WTC11 (cell line): ENCODE measurements around the gene LFNG. TPM values are rescaled to one million over a fixed set of nuclear protein-coding genes. Genes with fewer than 3 reads are reported as not detected.

Experiments
- ATAC-seq: fragments of 200-7000 bp; cut with Tn5 transposase; 2 replicates; pipeline ENCODE4 v1.10.0; 2021; ENCODE audit warnings: mild to moderate bottlenecking, moderate library complexity
- CTCF ChIA-PET: fragments of 300-600 bp; sonication (Branson Sonifier 250); formaldehyde crosslinking; loops from one replicate; lab custom pipeline; 2021; ENCODE audit warnings: antibody characterized with exemption; lab: Charles Lee
- POLR2A ChIA-PET: fragments of 350-600 bp; sonication (Branson Sonifier 250); formaldehyde crosslinking; loops from one replicate; lab custom pipeline; 2021; ENCODE audit warnings: antibody characterized with exemption; lab: Charles Lee
- DNase-seq: peaks from one replicate; pipeline ENCODE4 v3.0.0; 2021; ENCODE audit warnings: low spot score
- H3K27ac Mint-ChIP-seq: 2 replicates; pipeline ENCODE4 v1.8.0; 2021; ENCODE audit warnings: mixed read lengths
- H3K27me3 Mint-ChIP-seq: 2 replicates; pipeline ENCODE4 v1.8.0; 2021; ENCODE audit warnings: low read depth, mild to moderate bottlenecking, moderate library complexity, mixed read lengths
- H3K36me3 Mint-ChIP-seq: 2 replicates; pipeline ENCODE4 v1.8.0; 2021; ENCODE audit warnings: mixed read lengths
- H3K4me1 Mint-ChIP-seq: 2 replicates; pipeline ENCODE4 v1.8.0; 2022; ENCODE audit warnings: mixed read lengths
- H3K4me3 Mint-ChIP-seq: 2 replicates; pipeline ENCODE4 v1.8.0; 2021; ENCODE audit warnings: mild to moderate bottlenecking, moderate library complexity, mixed read lengths
- H3K9me3 Mint-ChIP-seq: 2 replicates; pipeline ENCODE4 v1.8.0; 2021; ENCODE audit warnings: mixed read lengths
- CREM ChIP-seq: sonication (generic); formaldehyde crosslinking; IDR thresholded peaks from 2 replicates; pipeline ENCODE4 v1.8.1; 2022; ENCODE audit warnings: mild to moderate bottlenecking, missing genetic modification reagents, moderate library complexity
- ETV6 ChIP-seq: sonication (generic); formaldehyde crosslinking; IDR thresholded peaks from 2 replicates; pipeline ENCODE4 v1.8.1; 2022; ENCODE audit warnings: mild to moderate bottlenecking, missing genetic modification reagents
- GTF2I ChIP-seq: fragments of 250-450 bp; sonication (Bioruptor Pico); conservative IDR thresholded peaks from 2 replicates; pipeline ENCODE4 v1.4.0; 2021; ENCODE audit warnings: mild to moderate bottlenecking
- NR1H2 ChIP-seq: sonication (generic); formaldehyde crosslinking; IDR thresholded peaks from 2 replicates; pipeline ENCODE4 v1.9.0; 2021; ENCODE audit warnings: mild to moderate bottlenecking, moderate library complexity, missing genetic modification reagents
- NR3C1 ChIP-seq: sonication (generic); formaldehyde crosslinking; conservative IDR thresholded peaks from 2 replicates; pipeline ENCODE4 v1.8.1; 2023; ENCODE audit warnings: low read depth, mild to moderate bottlenecking, missing genetic modification reagents
- RELA ChIP-seq: sonication (generic); formaldehyde crosslinking; IDR thresholded peaks from 2 replicates; pipeline ENCODE4 v1.8.1; 2022; ENCODE audit warnings: missing genetic modification reagents, mild to moderate bottlenecking, borderline replicate concordance
- RORB ChIP-seq: fragments of 250-450 bp; sonication (Bioruptor Pico); IDR thresholded peaks from 2 replicates; pipeline ENCODE4 v1.9.0; 2021; ENCODE audit warnings: mild to moderate bottlenecking
- ZBTB21 ChIP-seq: sonication (generic); formaldehyde crosslinking; IDR thresholded peaks from 2 replicates; pipeline ENCODE4 v1.8.1; 2023; ENCODE audit warnings: mild to moderate bottlenecking, missing genetic modification reagents, borderline replicate concordance
- ZNF138 ChIP-seq: sonication (generic); formaldehyde crosslinking; conservative IDR thresholded peaks from 2 replicates; pipeline ENCODE4 v1.8.1; 2022; ENCODE audit warnings: mild to moderate bottlenecking, moderate library complexity, missing genetic modification reagents
- ZNF671 ChIP-seq: fragments of 250-450 bp; sonication (Bioruptor Pico); IDR thresholded peaks from 2 replicates; pipeline ENCODE4 v1.8.0; 2021; ENCODE audit warnings: mild to moderate bottlenecking
- total RNA-seq: library from RNA; stranded (reverse); gene quantifications from 3 replicates; pipeline ENCODE4 v1.2.3, GENCODE V29; 2021
- TF ChIP-seq, protein P1 (sequence below): sonication (generic); formaldehyde crosslinking; conservative IDR thresholded peaks from 2 replicates; pipeline ENCODE4 v1.8.1; 2022; ENCODE audit warnings: mild to moderate bottlenecking, missing genetic modification reagents
- TF ChIP-seq, protein P2 (sequence below): sonication (generic); formaldehyde crosslinking; IDR thresholded peaks from 2 replicates; pipeline ENCODE4 v1.8.0; 2022; ENCODE audit warnings: mild to moderate bottlenecking, missing genetic modification reagents
- TF ChIP-seq, protein P3 (sequence below): fragments of 250-450 bp; sonication (Bioruptor Pico); conservative IDR thresholded peaks from 2 replicates; pipeline ENCODE4 v1.9.0; 2021; ENCODE audit warnings: mild to moderate bottlenecking
- TF ChIP-seq, protein P4 (sequence below): sonication (generic); formaldehyde crosslinking; IDR thresholded peaks from 2 replicates; pipeline ENCODE4 v1.8.1; 2023; ENCODE audit warnings: mild to moderate bottlenecking, missing genetic modification reagents, moderate library complexity
- TF ChIP-seq, protein P5 (sequence below): sonication (generic); formaldehyde crosslinking; IDR thresholded peaks from 2 replicates; pipeline ENCODE4 v1.8.1; 2023; ENCODE audit warnings: mild to moderate bottlenecking, missing genetic modification reagents, borderline replicate concordance
- TF ChIP-seq, protein P6 (sequence below): sonication (generic); formaldehyde crosslinking; IDR thresholded peaks from 2 replicates; pipeline ENCODE4 v1.8.1; 2023; ENCODE audit warnings: mild to moderate bottlenecking, missing genetic modification reagents, moderate library complexity

The LFNG gene
- total RNA-seq, 1 experiment from 2014 or later, result 29.4 TPM

DNA sequence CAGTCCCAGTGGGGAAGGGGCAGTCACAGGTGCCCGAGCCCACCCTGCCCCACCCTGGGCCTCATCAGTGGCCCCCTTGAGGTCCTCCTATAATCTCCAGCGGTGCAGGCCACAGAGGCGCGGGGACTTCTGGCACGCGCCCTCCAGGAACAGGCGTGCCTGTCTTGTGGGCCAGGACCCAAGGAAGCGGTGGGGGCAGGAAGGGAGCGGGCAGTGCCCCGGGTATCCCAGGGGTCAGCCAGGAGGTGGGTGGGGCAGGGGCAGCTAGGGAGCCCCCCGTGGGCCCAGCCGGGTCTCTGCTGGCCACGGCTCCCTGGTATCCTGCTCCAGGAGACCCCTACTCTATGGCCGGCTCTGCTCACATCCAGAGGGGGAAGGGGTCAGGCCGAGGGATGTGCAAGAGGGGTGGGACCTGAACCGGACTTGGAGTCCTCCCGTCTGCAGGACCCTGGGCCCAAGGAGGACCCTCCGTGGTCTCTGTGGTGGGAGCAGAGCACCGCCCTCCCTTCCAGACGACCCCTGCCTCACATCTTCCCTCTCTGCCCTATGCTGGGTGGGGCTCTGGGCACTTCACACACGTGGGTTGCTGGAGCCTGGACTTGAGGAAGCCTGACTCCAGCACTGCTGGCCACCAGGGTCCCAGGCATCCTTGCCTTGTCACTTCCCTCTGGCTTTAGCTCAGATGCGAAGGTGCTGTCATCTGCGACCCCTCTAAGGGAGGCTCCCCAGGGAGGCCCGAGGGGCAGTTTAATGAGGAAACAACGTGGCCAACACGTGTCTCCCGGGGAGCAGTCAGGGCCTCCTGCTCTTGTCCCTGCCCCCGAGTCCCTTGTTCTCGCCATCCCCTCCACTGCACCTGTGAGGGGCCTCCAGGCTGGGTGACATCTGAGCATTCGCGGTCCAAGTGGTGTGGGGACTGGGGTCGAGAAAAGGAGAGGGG lies 25.1 kb upstream of the LFNG start:
- Mint-ChIP-seq H3K27me3 (no peaks in the 10 kb centered on the region), H3K36me3 (no peaks in the 10 kb centered on the region), H3K9me3 (peaks cover 9% of the 10 kb centered on the region), H3K4me1 (peaks cover 32% of the 10 kb centered on the region), H3K27ac (no peak overlapping the region), H3K4me3 (no peak overlapping the region)
- DNase-seq, result no peak
- ATAC-seq, result no peak
- no peak for TF ChIP-seq ZNF671 (CRISPR knock-in tag)
- no peak for TF ChIP-seq ZNF138 (CRISPR knock-in tag)
- no peak for TF ChIP-seq GTF2I (CRISPR knock-in tag)
- TF ChIP-seq, protein P1, sequence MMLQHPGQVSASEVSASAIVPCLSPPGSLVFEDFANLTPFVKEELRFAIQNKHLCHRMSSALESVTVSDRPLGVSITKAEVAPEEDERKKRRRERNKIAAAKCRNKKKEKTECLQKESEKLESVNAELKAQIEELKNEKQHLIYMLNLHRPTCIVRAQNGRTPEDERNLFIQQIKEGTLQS (CRISPR knock-in tag), result no peak
- no peak for TF ChIP-seq NR3C1
- TF ChIP-seq, protein P2, sequence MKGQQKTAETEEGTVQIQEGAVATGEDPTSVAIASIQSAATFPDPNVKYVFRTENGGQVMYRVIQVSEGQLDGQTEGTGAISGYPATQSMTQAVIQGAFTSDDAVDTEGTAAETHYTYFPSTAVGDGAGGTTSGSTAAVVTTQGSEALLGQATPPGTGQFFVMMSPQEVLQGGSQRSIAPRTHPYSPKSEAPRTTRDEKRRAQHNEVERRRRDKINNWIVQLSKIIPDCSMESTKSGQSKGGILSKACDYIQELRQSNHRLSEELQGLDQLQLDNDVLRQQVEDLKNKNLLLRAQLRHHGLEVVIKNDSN (CRISPR knock-in tag), result no peak
- TF ChIP-seq RORB (CRISPR knock-in tag), result no peak
- TF ChIP-seq ETV6, result no peak
- TF ChIP-seq, protein P3, sequence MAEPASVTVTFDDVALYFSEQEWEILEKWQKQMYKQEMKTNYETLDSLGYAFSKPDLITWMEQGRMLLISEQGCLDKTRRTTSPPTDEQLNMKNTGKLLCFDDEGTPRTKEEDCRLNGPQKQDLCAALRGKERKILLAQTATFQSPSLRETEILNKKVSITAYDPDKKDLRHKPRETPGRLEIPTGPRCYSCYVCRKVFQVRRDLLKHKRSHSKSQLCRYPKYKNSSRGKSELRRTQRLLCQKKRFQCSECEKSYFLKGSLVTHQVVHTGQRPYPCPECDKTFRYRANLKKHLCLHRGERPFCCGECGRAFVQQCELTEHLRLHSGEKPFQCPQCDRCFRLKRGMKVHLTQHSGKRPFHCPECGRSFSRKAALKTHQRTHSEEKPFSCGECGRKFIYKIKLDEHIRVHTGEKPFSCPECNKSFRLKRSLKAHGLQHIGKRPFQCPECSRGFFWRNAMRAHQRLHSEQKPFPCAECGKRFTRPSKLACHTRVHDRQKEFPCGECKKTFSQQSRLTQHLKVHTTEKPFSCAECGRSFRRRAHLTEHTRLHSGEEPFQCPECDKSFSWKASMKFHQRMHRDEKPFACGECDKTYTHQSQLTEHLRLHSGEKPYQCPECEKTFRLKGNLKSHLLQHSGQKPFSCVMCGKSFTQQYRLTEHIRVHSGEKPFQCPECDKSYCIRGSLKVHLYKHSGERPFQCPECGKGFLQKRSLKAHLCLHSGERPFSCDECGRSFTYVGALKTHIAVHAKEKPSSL (CRISPR knock-in tag), result no peak
- TF ChIP-seq NR1H2, result no peak
- no peak for TF ChIP-seq CREM (CRISPR knock-in tag)
- no peak for TF ChIP-seq RELA (CRISPR knock-in tag)
- TF ChIP-seq, protein P4, sequence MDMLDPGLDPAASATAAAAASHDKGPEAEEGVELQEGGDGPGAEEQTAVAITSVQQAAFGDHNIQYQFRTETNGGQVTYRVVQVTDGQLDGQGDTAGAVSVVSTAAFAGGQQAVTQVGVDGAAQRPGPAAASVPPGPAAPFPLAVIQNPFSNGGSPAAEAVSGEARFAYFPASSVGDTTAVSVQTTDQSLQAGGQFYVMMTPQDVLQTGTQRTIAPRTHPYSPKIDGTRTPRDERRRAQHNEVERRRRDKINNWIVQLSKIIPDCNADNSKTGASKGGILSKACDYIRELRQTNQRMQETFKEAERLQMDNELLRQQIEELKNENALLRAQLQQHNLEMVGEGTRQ, result no peak
- TF ChIP-seq, protein P5, sequence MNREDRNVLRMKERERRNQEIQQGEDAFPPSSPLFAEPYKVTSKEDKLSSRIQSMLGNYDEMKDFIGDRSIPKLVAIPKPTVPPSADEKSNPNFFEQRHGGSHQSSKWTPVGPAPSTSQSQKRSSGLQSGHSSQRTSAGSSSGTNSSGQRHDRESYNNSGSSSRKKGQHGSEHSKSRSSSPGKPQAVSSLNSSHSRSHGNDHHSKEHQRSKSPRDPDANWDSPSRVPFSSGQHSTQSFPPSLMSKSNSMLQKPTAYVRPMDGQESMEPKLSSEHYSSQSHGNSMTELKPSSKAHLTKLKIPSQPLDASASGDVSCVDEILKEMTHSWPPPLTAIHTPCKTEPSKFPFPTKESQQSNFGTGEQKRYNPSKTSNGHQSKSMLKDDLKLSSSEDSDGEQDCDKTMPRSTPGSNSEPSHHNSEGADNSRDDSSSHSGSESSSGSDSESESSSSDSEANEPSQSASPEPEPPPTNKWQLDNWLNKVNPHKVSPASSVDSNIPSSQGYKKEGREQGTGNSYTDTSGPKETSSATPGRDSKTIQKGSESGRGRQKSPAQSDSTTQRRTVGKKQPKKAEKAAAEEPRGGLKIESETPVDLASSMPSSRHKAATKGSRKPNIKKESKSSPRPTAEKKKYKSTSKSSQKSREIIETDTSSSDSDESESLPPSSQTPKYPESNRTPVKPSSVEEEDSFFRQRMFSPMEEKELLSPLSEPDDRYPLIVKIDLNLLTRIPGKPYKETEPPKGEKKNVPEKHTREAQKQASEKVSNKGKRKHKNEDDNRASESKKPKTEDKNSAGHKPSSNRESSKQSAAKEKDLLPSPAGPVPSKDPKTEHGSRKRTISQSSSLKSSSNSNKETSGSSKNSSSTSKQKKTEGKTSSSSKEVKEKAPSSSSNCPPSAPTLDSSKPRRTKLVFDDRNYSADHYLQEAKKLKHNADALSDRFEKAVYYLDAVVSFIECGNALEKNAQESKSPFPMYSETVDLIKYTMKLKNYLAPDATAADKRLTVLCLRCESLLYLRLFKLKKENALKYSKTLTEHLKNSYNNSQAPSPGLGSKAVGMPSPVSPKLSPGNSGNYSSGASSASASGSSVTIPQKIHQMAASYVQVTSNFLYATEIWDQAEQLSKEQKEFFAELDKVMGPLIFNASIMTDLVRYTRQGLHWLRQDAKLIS (CRISPR knock-in tag), result no peak
- no peak for TF ChIP-seq ZBTB21 (CRISPR knock-in tag)
- TF ChIP-seq, protein P6, sequence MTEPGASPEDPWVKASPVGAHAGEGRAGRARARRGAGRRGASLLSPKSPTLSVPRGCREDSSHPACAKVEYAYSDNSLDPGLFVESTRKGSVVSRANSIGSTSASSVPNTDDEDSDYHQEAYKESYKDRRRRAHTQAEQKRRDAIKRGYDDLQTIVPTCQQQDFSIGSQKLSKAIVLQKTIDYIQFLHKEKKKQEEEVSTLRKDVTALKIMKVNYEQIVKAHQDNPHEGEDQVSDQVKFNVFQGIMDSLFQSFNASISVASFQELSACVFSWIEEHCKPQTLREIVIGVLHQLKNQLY (CRISPR knock-in tag), result no peak
- POLR2A ChIA-PET, result no interaction called here
- CTCF ChIA-PET, result interaction anchor here (0.7 kb wide), 2 partner anchors 20 to 61 kb away, joined by 3 read pairs; no protein-coding TSS in a partner anchor
